NCI-H2107 treated with DMSO at 0.1 percent for 48 hours (cell line): ENCODE measurements around the gene NIT1.

ENCODE experiments used
- DNase-seq: peaks from one replicate; lab custom pipeline; 2025; ENCODE audit not compliant: unreplicated experiment; lab: John Stamatoyannopoulos, UW

The NIT1 gene

GRCh38 chr1:161117759-161118581, at the start of gene NIT1, which contains the start of gene PFDN2:
Gene NIT1 (plus strand): TSS chr1:161118105. CDS start chr1:161118177, 72 bp downstream.
Gene PFDN2 (minus strand): TSS chr1:161118037. CDS start chr1:161118026, 11 bp downstream.
- peak; percentile 82 for DNase-seq

- no peak for DNase-seq
These were observed 49.3 kb upstream of the NIT1 start for GRCh38 chr1:161068306-161069234.

- DNase-seq, result no peak
These were observed 48.7 kb upstream of the NIT1 start for GRCh38 chr1:161069241-161069640.

GRCh38 chr1:161069731-161070270, 48.1 kb upstream of the NIT1 start, which contains the start of gene ARHGAP30:
Gene ARHGAP30 (minus strand): TSS chr1:161069891. CDS start chr1:161069624, 267 bp downstream.
- no peak for DNase-seq

GRCh38 chr1:161070761-161071160, 47.1 kb upstream of the NIT1 start:
- no peak for DNase-seq

GRCh38 chr1:161071886-161072371, 46.0 kb upstream of the NIT1 start:
- no peak for DNase-seq

GRCh38 chr1:161072751-161073449, 45.0 kb upstream of the NIT1 start:
- no peak for DNase-seq

- DNase-seq, result no peak
These were observed 44.3 kb upstream of the NIT1 start for GRCh38 chr1:161073474-161074121.

GRCh38 chr1:161074676-161075368, 43.1 kb upstream of the NIT1 start:
- DNase-seq, result no peak

GRCh38 chr1:161076410-161076809, 41.5 kb upstream of the NIT1 start:
- DNase-seq, result no peak

GRCh38 chr1:161077426-161077825, 40.5 kb upstream of the NIT1 start:
- DNase-seq, result no peak

- DNase-seq, result no peak
These were observed 38.3 kb upstream of the NIT1 start for GRCh38 chr1:161079436-161080110.

GRCh38 chr1:161080441-161081405, 37.2 kb upstream of the NIT1 start:
- no peak for DNase-seq

- no peak for DNase-seq
These were observed 36.4 kb upstream of the NIT1 start for GRCh38 chr1:161081519-161081918.

- no peak for DNase-seq
These were observed 35.4 kb upstream of the NIT1 start for GRCh38 chr1:161082483-161082882.

GRCh38 chr1:161082996-161083747, 34.7 kb upstream of the NIT1 start:
- no peak for DNase-seq
